HG03025 (cell line): ENCODE results near the gene ZNF14.
"Not testable (repeated sequence)": the region's sequence is repeated elsewhere in the genome, so short reads cannot be mapped to it uniquely, and the experiment has no call there.

Experiments used
- ATAC-seq: cut with Tn5 transposase; IDR thresholded peaks from one replicate; pipeline ENCODE4 v1.9.1; 2021; ENCODE audit warnings: mild to moderate bottlenecking, moderate library complexity; ENCODE audit not compliant: unreplicated experiment, low FRiP score

ZNF14 gene

GRCh38 chr19:19747357-19748220 lies 14.7 kb upstream of the ZNF14 start:
- no peak for ATAC-seq

- ATAC-seq = no peak
Measured at GRCh38 chr19:19746286-19747213, 13.6 kb upstream of the ZNF14 start.

GRCh38 chr19:19745496-19746285 lies 12.8 kb upstream of the ZNF14 start:
- no peak for ATAC-seq

- ATAC-seq = no peak
Measured at GRCh38 chr19:19744641-19745040, 11.7 kb upstream of the ZNF14 start.

GRCh38 chr19:19743921-19744320 lies 11.0 kb upstream of the ZNF14 start:
- not testable (repeated sequence) for ATAC-seq

GRCh38 chr19:19743176-19743575 lies 10.3 kb upstream of the ZNF14 start:
- ATAC-seq = no peak

- ATAC-seq = no peak
Measured at GRCh38 chr19:19742773-19743172, 9.9 kb upstream of the ZNF14 start.

GRCh38 chr19:19741184-19741583 lies 8.3 kb upstream of the ZNF14 start:
- ATAC-seq = no peak

GRCh38 chr19:19740755-19741154 lies 7.8 kb upstream of the ZNF14 start:
- ATAC-seq = no peak

GRCh38 chr19:19738564-19738963 lies 5.7 kb upstream of the ZNF14 start:
- ATAC-seq = no peak

GRCh38 chr19:19737559-19738332 lies 4.8 kb upstream of the ZNF14 start:
- ATAC-seq = no peak

GRCh38 chr19:19721896-19722295 lies 11.0 kb downstream of the ZNF14 start:
- ATAC-seq = no peak

- no peak for ATAC-seq
Measured at GRCh38 chr19:19719798-19720197, 13.1 kb downstream of the ZNF14 start.

- ATAC-seq = no peak
Measured at GRCh38 chr19:19711934-19712828, 20.7 kb downstream of the ZNF14 start.

GRCh38 chr19:19711306-19711933 lies 21.5 kb downstream of the ZNF14 start:
- ATAC-seq = no peak

GRCh38 chr19:19710506-19710905 lies 22.4 kb downstream of the ZNF14 start:
- no peak for ATAC-seq

- no peak for ATAC-seq
Measured at GRCh38 chr19:19704836-19705235, 28.1 kb downstream of the ZNF14 start.

- not testable (repeated sequence) for ATAC-seq
Measured at GRCh38 chr19:19700493-19700892, 32.4 kb downstream of the ZNF14 start.
